ENCODE results near the gene DBH.

DBH gene

GRCh38 chr9:133701981-133702797 lies 66.0 kb downstream of the DBH start:
- peak; percentile 15 for DNase-seq (ENCODE audit: low read depth)

GRCh38 chr9:133702798-133703590 lies 66.8 kb downstream of the DBH start:
- no peak for DNase-seq (ENCODE audit: low read depth)

GRCh38 chr9:133703591-133704399 lies 67.6 kb downstream of the DBH start:
- no peak for DNase-seq (ENCODE audit: low read depth)

GRCh38 chr9:133704711-133705181 lies 68.6 kb downstream of the DBH start:
- DNase-seq (ENCODE audit: low read depth): no peak

GRCh38 chr9:133705576-133705975 lies 69.4 kb downstream of the DBH start:
- DNase-seq (ENCODE audit: low read depth): no peak

GRCh38 chr9:133706307-133707050 lies 70.3 kb downstream of the DBH start:
- no peak for DNase-seq (ENCODE audit: low read depth)

GRCh38 chr9:133707065-133707762 lies 71.1 kb downstream of the DBH start:
- no peak for DNase-seq (ENCODE audit: low read depth)

- no peak for DNase-seq (ENCODE audit: low read depth)
These were observed 71.6 kb downstream of the DBH start for GRCh38 chr9:133707763-133708245.

GRCh38 chr9:133708246-133709014 lies 72.3 kb downstream of the DBH start:
- no peak for DNase-seq (ENCODE audit: low read depth)

Measured in stimulated activated CD8-positive, alpha-beta memory T cell treated with anti-CD3 and anti-CD28 coated beads, Interleukin-7, amount 100 ng/mL, for 24 hours (primary cell).